ENCODE results near the gene FLT1.

FLT1 gene

DNA sequence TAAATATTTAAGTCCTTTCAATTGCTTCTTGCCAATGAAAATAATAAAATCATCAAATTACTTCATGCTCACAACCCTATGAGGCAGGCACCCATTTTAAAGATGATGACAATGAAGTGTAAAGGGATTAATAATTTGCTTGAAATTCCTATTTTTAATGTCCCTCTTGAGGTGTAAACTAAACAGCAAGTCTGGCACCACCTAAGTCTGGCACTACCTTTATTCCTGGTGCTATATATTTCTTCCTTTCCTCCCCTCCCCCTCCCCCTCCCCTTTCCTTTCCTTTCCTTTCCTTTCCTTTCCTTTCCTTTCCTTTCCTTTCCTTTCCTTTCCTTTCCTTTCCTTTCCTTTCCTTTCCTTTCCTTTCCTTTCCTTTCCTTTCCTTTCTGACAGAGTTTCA is 42.2 kb downstream of the FLT1 start:
- Histone ChIP-seq H3K27me3 (ENCODE audit: control insufficient read depth, low read length) (0 out of 2 replicates have a peak, but pooled peaks cover 3% of the 10 kb centered on the region), H3K9me3 (ENCODE audit: control insufficient read depth, insufficient read depth, low read length) (peaks cover 3% of the 10 kb centered on the region; the same call in 1 of the 2 replicates), H3K4me2 (ENCODE audit: low read length) (no peak overlapping the region), H3K36me3 (ENCODE audit: control insufficient read depth, low read length) (no peaks in the 10 kb centered on the region), H3F3A (ENCODE audit: control insufficient read depth, insufficient read depth) (no peaks in the 10 kb centered on the region), H4K20me1 (ENCODE audit: control insufficient read depth, insufficient read depth, low read depth, low read length) (no peaks in the 10 kb centered on the region), H3K4me3 (ENCODE audit: low read length) (no peak overlapping the region), H3K4me1 (ENCODE audit: control insufficient read depth, low read length) (no peaks in the 10 kb centered on the region), H3K9me2 (replicated peaks; ENCODE audit: control insufficient read depth, low read length) (no peaks in the 10 kb centered on the region), H3K79me2 (ENCODE audit: control insufficient read depth, low read length) (no peaks in the 10 kb centered on the region), H3K27ac (ENCODE audit: low read depth, low read length) (no peak overlapping the region)
- TF ChIP-seq, protein P1, sequence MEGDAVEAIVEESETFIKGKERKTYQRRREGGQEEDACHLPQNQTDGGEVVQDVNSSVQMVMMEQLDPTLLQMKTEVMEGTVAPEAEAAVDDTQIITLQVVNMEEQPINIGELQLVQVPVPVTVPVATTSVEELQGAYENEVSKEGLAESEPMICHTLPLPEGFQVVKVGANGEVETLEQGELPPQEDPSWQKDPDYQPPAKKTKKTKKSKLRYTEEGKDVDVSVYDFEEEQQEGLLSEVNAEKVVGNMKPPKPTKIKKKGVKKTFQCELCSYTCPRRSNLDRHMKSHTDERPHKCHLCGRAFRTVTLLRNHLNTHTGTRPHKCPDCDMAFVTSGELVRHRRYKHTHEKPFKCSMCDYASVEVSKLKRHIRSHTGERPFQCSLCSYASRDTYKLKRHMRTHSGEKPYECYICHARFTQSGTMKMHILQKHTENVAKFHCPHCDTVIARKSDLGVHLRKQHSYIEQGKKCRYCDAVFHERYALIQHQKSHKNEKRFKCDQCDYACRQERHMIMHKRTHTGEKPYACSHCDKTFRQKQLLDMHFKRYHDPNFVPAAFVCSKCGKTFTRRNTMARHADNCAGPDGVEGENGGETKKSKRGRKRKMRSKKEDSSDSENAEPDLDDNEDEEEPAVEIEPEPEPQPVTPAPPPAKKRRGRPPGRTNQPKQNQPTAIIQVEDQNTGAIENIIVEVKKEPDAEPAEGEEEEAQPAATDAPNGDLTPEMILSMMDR (IDR thresholded peaks at IDR 0.05; ENCODE audit: low read depth, low read length, poor library complexity, severe bottlenecking): no peak
- no peak for TF ChIP-seq EZH2phosphoT487 (IDR thresholded peaks at IDR 0.05; ENCODE audit: borderline replicate concordance, low read length)

- no peaks in the 10 kb centered on the region for H3K27me3 ChIP-seq (ENCODE audit: control insufficient read depth, low read length)
- no peaks in the 10 kb centered on the region for H4K20me1 ChIP-seq (ENCODE audit: control insufficient read depth, insufficient read depth, low read depth, low read length)
- no peaks in the 10 kb centered on the region for H3K9me2 ChIP-seq (replicated peaks; ENCODE audit: control insufficient read depth, low read length)
- H3K36me3 ChIP-seq (ENCODE audit: control insufficient read depth, low read length): no peaks in the 10 kb centered on the region
- H3F3A ChIP-seq (ENCODE audit: control insufficient read depth, insufficient read depth): no peaks in the 10 kb centered on the region
- H3K4me2 ChIP-seq (ENCODE audit: low read length): no peak overlapping the region
- no peak overlapping the region for H3K27ac ChIP-seq (ENCODE audit: low read depth, low read length)
- H3K4me3 ChIP-seq (ENCODE audit: low read length): no peak overlapping the region
- TF ChIP-seq EZH2phosphoT487 (IDR thresholded peaks at IDR 0.05; ENCODE audit: borderline replicate concordance, low read length): no peak
- TF ChIP-seq, protein P1 (IDR thresholded peaks at IDR 0.05; ENCODE audit: low read depth, low read length, poor library complexity, severe bottlenecking): no peak
- no peaks in the 10 kb centered on the region for H3K79me2 ChIP-seq (ENCODE audit: control insufficient read depth, low read length)
- peaks cover 3% of the 10 kb centered on the region; the same call in 1 of the 2 replicates for H3K9me3 ChIP-seq (ENCODE audit: control insufficient read depth, insufficient read depth, low read length)
- no peaks in the 10 kb centered on the region for H3K4me1 ChIP-seq (ENCODE audit: control insufficient read depth, low read length)
Observed at GRCh38 chr13:28451482-28452217, 43.3 kb downstream of the FLT1 start.

- Histone ChIP-seq H3K27me3 (ENCODE audit: control insufficient read depth, low read length) (no peaks in the 10 kb centered on the region), H4K20me1 (ENCODE audit: control insufficient read depth, insufficient read depth, low read depth, low read length) (no peaks in the 10 kb centered on the region), H3K4me2 (ENCODE audit: low read length) (no peak overlapping the region), H3F3A (ENCODE audit: control insufficient read depth, insufficient read depth) (no peaks in the 10 kb centered on the region), H3K9me2 (replicated peaks; ENCODE audit: control insufficient read depth, low read length) (no peaks in the 10 kb centered on the region), H3K4me3 (ENCODE audit: low read length) (no peak overlapping the region), H3K27ac (ENCODE audit: low read depth, low read length) (no peak overlapping the region), H3K36me3 (ENCODE audit: control insufficient read depth, low read length) (no peaks in the 10 kb centered on the region), H3K79me2 (ENCODE audit: control insufficient read depth, low read length) (no peaks in the 10 kb centered on the region), H3K9me3 (ENCODE audit: control insufficient read depth, insufficient read depth, low read length) (peaks cover 3% of the 10 kb centered on the region), H3K4me1 (ENCODE audit: control insufficient read depth, low read length) (no peaks in the 10 kb centered on the region)
- TF ChIP-seq EZH2phosphoT487 (IDR thresholded peaks at IDR 0.05; ENCODE audit: borderline replicate concordance, low read length): no peak
- TF ChIP-seq, protein P1 (IDR thresholded peaks at IDR 0.05; ENCODE audit: low read depth, low read length, poor library complexity, severe bottlenecking): no peak
Observed at GRCh38 chr13:28449826-28450773, 44.8 kb downstream of the FLT1 start.

All from DOHH2 (cell line).